Kidney (tissue), 14 donors: ENCODE results near the gene ABI3. TPM values are rescaled to one million over a fixed set of nuclear protein-coding genes. Genes with fewer than 3 reads are reported as not detected.

Experiments used
- DNase-seq, 5 donors: peaks; one replicate each; pipeline ENCODE4 v3.0.0-alpha.2; 2013 to 2020
- FAIRE-seq: peaks from 2 replicates; lab custom pipeline; 2012; peaks lifted over from hg19 to GRCh38; lab: Jason Lieb, UNC
- H3K27ac ChIP-seq, 2 donors: one replicate each; pipeline ENCODE4 v1.7.0; 2013; ENCODE audit warnings: low read depth in 2 of 2, low read length in 2 of 2, inconsistent platforms in 1 of 2
- H3K27me3 ChIP-seq: one replicate; pipeline ENCODE4 v1.7.1; 2013; ENCODE audit warnings: low read length, inconsistent platforms; ENCODE audit not compliant: control insufficient read depth, insufficient read depth
- H3K36me3 ChIP-seq, 3 donors: one replicate each; pipeline versions ENCODE4 v1.7.0 to v1.7.1; 2013; ENCODE audit warnings: low read length in 3 of 3, control low read depth in 1 of 3, inconsistent platforms in 1 of 3; ENCODE audit not compliant: insufficient read depth in 3 of 3, control insufficient read depth in 2 of 3
- H3K4me1 ChIP-seq, 3 donors: one replicate each; pipeline versions ENCODE4 v1.7.0 to v1.7.1; 2013; ENCODE audit warnings: low read length in 3 of 3, inconsistent platforms in 1 of 3, low read depth in 1 of 3; ENCODE audit not compliant: control insufficient read depth in 2 of 3, insufficient read depth in 2 of 3
- H3K4me3 ChIP-seq, 3 donors: one replicate each; pipeline versions ENCODE4 v1.7.0 to v1.8.1; 2013; ENCODE audit warnings: low read length in 3 of 3, control low read depth in 1 of 3, inconsistent platforms in 1 of 3
- H3K9ac ChIP-seq, 3 donors: one replicate each; pipeline versions ENCODE4 v1.7.0 to v1.7.1; 2013; ENCODE audit warnings: low read length in 3 of 3, control low read depth in 1 of 3, inconsistent platforms in 1 of 3
- H3K9me3 ChIP-seq, 3 donors: one replicate each; pipeline versions ENCODE4 v1.7.0 to v1.7.1; 2013; ENCODE audit warnings: low read length in 3 of 3, control low read depth in 1 of 3, inconsistent platforms in 1 of 3; ENCODE audit not compliant: control insufficient read depth in 2 of 3, insufficient read depth in 1 of 3
- CTCF ChIP-seq: IDR thresholded peaks from 3 replicates; pipeline ENCODE4 v1.5.1; 2012; ENCODE audit warnings: mild to moderate bottlenecking, moderate library complexity, borderline replicate concordance; ENCODE audit not compliant: insufficient read depth; ENCODE audit errors: extremely low read depth
- intact Hi-C: fragments of 100-400 bp; cut with DNase I; formaldehyde crosslinking; loops from one replicate; pipeline ENCODE4 v1.11.1; 2022
- polyA plus RNA-seq: library from polyadenylated mRNA; stranded (reverse); fragments of 350-450 nt; fragmentation: Illumina TruSeq; extraction: RNeasy Lipid Tissue Mini Kit (QIAGEN cat#74804); gene quantifications from one replicate; pipeline ENCODE4 v1.2.3, GENCODE V29; 2014; ENCODE audit warnings: low read depth, low replicate concordance; ENCODE audit not compliant: insufficient read depth
- total RNA-seq: library from RNA; stranded (reverse); fragmentation: NEBNext Ultra II Directional; extraction: Animal tissue kit (Norgen Biotek cat#: 25700); gene quantifications from one replicate; pipeline ENCODE4 v1.2.1, GENCODE V29; 2021
- donor health status: control.
- donor health status: control.
- donor health status: control.
- donor health status: control.
- donor health status: control.
- donor health status: DM: yes; HTN: yes; CAD: no.
- donor health status: Normal renal cell carcinoma (clear cell type).

Gene ABI3
- total and polyA plus RNA-seq, 2 donors from 2014 or later, result 17.1 to 18.3 TPM

DNA sequence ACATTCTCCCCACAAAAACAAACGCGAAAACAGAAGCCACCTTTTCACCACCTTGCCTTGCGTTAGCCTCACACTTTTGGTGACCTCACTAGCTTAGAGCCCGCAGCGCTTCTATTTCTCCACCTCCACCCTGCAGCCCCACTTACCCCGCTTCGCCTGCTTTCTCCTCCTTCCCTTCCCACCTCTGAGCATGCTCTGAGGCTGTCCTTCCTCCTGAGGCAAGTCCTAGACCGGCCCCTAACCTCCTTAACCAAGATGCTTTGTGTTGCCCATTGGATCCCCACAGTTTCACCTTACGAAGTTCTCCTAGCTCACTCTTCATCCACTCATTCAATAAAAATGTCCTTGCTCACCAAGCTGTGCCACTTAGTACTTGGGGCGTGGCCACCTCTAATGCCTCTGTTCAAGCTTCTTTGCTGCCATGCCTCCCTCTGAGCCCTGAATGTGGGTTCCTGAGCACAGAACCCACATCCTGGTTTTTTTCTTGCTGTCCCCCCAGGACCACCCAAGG, 1.4 kb upstream of the ABI3 start:
- DNase-seq, result no peak
- H3K4me1 ChIP-seq, result peaks cover 4 to 10% (median 8%) of the 10 kb centered on the region in 3 donors
- H3K27ac ChIP-seq, result no peak overlapping the region
- H3K9ac ChIP-seq, result peak overlapping the region in 1 of 3 donors; percentile 75
- no peaks in the 10 kb centered on the region for H3K36me3 ChIP-seq
- no peaks in the 10 kb centered on the region for H3K9me3 ChIP-seq
- H3K27me3 ChIP-seq, result no peaks in the 10 kb centered on the region
- no peak for TF ChIP-seq CTCF
- H3K4me3 ChIP-seq, result peak overlapping the region in 1 of 3 donors; percentile 61
- intact Hi-C loops, result no loop called here
- FAIRE-seq, result no peak

- H3K4me3 ChIP-seq, result peak overlapping the region in 1 of 3 donors; percentile 3
- H3K9ac ChIP-seq, result no peak overlapping the region
- no peaks in the 10 kb centered on the region for H3K9me3 ChIP-seq
- H3K36me3 ChIP-seq, result no peaks in the 10 kb centered on the region
- DNase-seq (no peak), FAIRE-seq (no peak)
- TF ChIP-seq CTCF, result no peak
- no peaks in the 10 kb centered on the region for H3K27me3 ChIP-seq
- intact Hi-C loops, result no loop called here
- no peak overlapping the region for H3K27ac ChIP-seq
- peaks cover 4 to 20% (median 8%) of the 10 kb centered on the region in 3 donors for H3K4me1 ChIP-seq
Measured at GRCh38 chr17:49213399-49213798, 2.9 kb downstream of the ABI3 start.

GRCh38 chr17:49213847-49214246, 3.3 kb downstream of the ABI3 start:
- H3K36me3 ChIP-seq, result no peaks in the 10 kb centered on the region
- H3K4me1 ChIP-seq, result peaks cover 4 to 20% (median 8%) of the 10 kb centered on the region in 3 donors
- intact Hi-C loops, result no loop called here
- DNase-seq, result no peak
- H3K27me3 ChIP-seq, result no peaks in the 10 kb centered on the region
- H3K27ac ChIP-seq, result no peak overlapping the region
- H3K4me3 ChIP-seq, result no peak overlapping the region
- no peak overlapping the region for H3K9ac ChIP-seq
- TF ChIP-seq CTCF, result no peak
- no peaks in the 10 kb centered on the region for H3K9me3 ChIP-seq
- no peak for FAIRE-seq
